H54 (cell line): ENCODE measurements around the gene SEMA3B.
"Not testable (repeated sequence)": the region's sequence is repeated elsewhere in the genome, so short reads cannot be mapped to it uniquely, and the experiment has no call there.

ENCODE experiments used
- DNase-seq: peaks from one replicate; pipeline ENCODE4 v3.0.0; 2011; ENCODE audit warnings: low spot score, mixed read lengths; ENCODE audit not compliant: insufficient read length
- FAIRE-seq: peaks from 3 replicates; lab custom pipeline; 2011; peaks lifted over from hg19 to GRCh38; lab: Jason Lieb, UNC
- POLR2A ChIP-seq: IDR thresholded peaks from 2 replicates; pipeline ENCODE4 v1.6.1; 2011; ENCODE audit warnings: low read depth, mild to moderate bottlenecking, low read length

Gene SEMA3B

GRCh38 chr3:50300681-50301254 is 31.8 kb downstream of the SEMA3B start:
- no peak for DNase-seq
- TF ChIP-seq POLR2A: no peak
- FAIRE-seq: no peak

- TF ChIP-seq POLR2A: no peak
- no peak for DNase-seq
- no peak for FAIRE-seq
These were observed 33.4 kb downstream of the SEMA3B start for GRCh38 chr3:50302095-50303012.

- DNase-seq: no peak
- no peak for FAIRE-seq
- no peak for TF ChIP-seq POLR2A
These were observed 34.3 kb downstream of the SEMA3B start, which contains the start of gene HYAL1 for GRCh38 chr3:50303013-50303815. TSS of gene HYAL1 (minus strand) at chr3:50303574. CDS start at chr3:50302956, 618 bp downstream.

- DNase-seq (no peak), FAIRE-seq (no peak)
- no peak for TF ChIP-seq POLR2A
These were observed 35.7 kb downstream of the SEMA3B start for GRCh38 chr3:50304601-50305000.

GRCh38 chr3:50312041-50312440 is 43.1 kb downstream of the SEMA3B start:
- not testable (repeated sequence) for DNase-seq, FAIRE-seq

GRCh38 chr3:50314342-50314741 is 45.4 kb downstream of the SEMA3B start:
- DNase-seq: no peak
- FAIRE-seq: no peak
- TF ChIP-seq POLR2A: no peak

GRCh38 chr3:50314816-50315215 is 45.9 kb downstream of the SEMA3B start:
- FAIRE-seq: no peak
- TF ChIP-seq POLR2A: no peak
- DNase-seq: no peak

GRCh38 chr3:50316657-50317242 is 47.8 kb downstream of the SEMA3B start:
- no peak for TF ChIP-seq POLR2A
- FAIRE-seq: peak; percentile 73
- DNase-seq: peak; percentile 94

GRCh38 chr3:50317300-50317699 is 48.4 kb downstream of the SEMA3B start:
- DNase-seq (no peak), FAIRE-seq (no peak)
- no peak for TF ChIP-seq POLR2A

- FAIRE-seq (no peak), DNase-seq (no peak)
- no peak for TF ChIP-seq POLR2A
These were observed 49.2 kb downstream of the SEMA3B start for GRCh38 chr3:50318163-50318562.

- DNase-seq (no peak), FAIRE-seq (no peak)
- TF ChIP-seq POLR2A: no peak
These were observed 49.7 kb downstream of the SEMA3B start for GRCh38 chr3:50318615-50319014.

GRCh38 chr3:50319181-50319893 is 50.4 kb downstream of the SEMA3B start:
- DNase-seq: no peak
- no peak for TF ChIP-seq POLR2A
- FAIRE-seq: no peak

GRCh38 chr3:50319894-50320625 is 51.1 kb downstream of the SEMA3B start:
- no peak for TF ChIP-seq POLR2A
- no peak for DNase-seq
- no peak for FAIRE-seq
